ENCODE measurements around the gene OR10Z1. TPM values are rescaled to one million over a fixed set of nuclear protein-coding genes. Genes with fewer than 3 reads are reported as not detected.

The OR10Z1 gene
- polyA plus RNA-seq (ENCODE audit: insufficient read depth in 1 of 5, insufficient read length in 5 of 5, low replicate concordance in 1 of 5), result under 1 TPM; 0.19 to 0.70 (median 0.29) TPM
- long read RNA-seq, donor 1, result 0 reads
- long read RNA-seq, donor 2, result 0 reads
- long read RNA-seq, donor 3, result 0 reads
- long read RNA-seq, donor 4, result 0 reads
- long read RNA-seq, donor 5, result 0 reads
- long read RNA-seq, donor 6, result 0 reads
- long read RNA-seq, donor 7, result 0 reads
- long read RNA-seq, donor 8, result 0 reads

GRCh38 chr1:158604968-158605367 is at the start of gene OR10Z1:
Gene OR10Z1 (plus strand): TSS chr1:158605268. CDS start chr1:158606439, 1,171 bp downstream.
- no peak for DNase-seq

GRCh38 chr1:158559696-158560095 is 45.4 kb upstream of the OR10Z1 start:
- no peak for DNase-seq

DNA sequence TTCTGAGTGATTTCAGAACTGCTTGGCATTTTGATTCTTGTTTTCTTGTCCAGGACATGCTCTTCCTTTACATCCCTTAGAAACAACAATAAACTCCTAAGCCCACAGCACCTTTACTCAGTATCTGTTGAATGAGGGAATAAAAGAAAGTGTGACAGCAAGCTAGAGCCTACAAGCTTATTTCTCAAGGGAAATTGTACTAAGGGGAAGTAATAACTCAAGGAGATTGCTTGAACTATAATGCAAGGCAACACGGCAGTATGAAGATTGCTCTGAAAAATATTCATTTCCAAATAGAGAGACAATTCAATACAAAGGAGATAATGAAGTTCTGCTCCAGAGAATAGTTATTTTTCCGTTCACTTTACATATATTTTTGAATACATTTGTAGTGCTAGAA is 41.2 kb upstream of the OR10Z1 start:
- DNase-seq, result no peak

DNA sequence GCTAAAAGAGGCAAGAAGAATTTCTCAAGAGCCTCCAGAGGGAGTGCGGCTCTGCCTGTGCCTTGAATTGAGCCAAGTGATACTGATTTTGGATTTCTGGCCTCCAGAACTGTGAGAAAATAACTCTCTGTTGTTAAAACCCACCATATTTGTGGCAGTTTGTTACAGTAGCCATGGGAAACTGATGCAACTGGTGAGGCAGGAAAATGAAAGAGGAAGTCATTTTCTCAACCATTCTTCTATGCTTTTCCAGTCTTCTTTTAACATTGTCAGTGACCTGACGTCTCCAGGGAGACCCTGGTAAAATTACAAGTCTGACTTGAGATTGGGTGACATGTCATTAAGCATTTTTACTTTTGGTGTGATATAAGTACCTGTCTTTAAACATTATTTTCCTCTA is 40.5 kb upstream of the OR10Z1 start:
- DNase-seq, result no peak

DNA sequence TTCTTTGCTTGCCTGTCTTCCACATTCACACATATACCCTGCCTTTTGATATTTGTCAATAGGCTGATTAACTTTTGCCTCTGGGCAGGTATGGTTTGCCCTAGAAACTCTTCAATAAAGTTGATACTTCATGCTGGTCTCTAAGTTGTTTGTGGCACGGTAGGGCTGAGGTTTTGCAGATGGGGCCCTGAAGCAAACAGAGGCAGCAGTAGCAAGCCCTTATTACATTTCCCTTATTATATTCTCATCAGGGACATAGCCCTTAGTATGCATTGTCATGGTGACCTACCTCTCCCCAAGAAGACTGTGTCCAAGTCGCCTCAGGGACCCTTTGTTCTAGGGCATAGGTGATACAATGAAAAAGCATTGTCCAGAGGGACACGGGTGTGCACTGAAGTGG is 34.6 kb upstream of the OR10Z1 start, which contains the start of gene OR6P1:
TSS of gene OR6P1 (minus strand) at position 101 of the 400 bp plus-strand sequence. CDS start 6,976 bp downstream, outside the sequence.
- DNase-seq, result no peak

DNA sequence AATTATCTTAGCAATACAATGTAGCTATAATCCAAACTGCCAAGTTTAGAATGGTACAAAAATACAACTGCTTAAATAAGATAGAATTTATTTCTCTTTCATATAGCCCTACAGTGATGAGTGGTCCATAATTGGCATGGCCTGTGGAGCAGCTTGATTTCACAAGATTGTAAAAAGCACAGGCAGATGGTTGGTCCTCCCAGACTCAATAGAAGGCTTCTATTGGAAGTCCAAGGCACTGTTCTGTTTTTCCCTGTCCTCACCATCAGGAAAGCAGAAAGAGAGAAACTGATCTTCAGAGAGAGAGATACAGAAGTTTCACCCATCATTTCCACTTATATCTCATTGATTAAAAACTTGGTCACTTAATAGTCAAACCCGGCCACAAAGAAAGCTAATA is 32.8 kb upstream of the OR10Z1 start:
- no peak for DNase-seq

DNA sequence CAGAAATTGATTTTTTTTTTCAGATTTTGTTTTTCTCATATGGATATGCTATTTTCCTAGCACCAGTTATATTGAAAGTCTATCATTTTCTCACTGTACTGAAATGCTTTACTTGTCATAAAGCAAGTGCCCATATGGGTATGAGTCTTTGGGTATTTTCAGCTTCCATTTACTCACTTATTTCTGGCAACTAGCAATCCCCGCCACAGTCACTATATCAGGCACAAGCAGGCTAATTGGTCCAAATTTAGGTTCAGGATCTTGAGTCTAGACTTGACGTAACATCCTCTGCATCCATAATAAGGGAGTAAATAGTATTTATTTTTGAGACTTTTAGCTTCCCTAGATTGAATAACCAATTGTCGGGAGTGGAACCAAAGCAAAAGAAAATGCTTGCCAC is 27.5 kb upstream of the OR10Z1 start:
- no peak for DNase-seq

DNA sequence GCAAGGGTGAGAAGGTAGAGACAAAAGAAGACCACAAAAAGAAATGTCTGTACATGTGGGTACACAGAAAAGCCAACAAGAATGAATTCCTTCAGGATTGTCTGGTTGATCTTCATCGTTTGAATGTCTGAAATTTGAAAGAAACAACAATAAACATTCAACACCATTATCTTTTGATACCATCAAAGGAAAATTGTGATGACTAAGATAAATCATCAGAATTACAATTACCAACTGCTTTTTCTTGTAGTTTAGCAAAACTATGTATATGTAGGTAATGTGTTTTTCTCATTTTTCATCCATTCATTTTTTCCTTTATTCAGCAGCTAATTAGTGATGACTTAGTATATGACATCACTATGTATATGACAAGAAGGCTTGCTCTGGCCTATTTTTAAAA is 25.3 kb upstream of the OR10Z1 start, which contains the start of gene OR10X1:
TSS of gene OR10X1 (minus strand) at position 167 of the 400 bp plus-strand sequence. CDS start at position 167, 0 bp downstream.
- DNase-seq, result no peak

DNA sequence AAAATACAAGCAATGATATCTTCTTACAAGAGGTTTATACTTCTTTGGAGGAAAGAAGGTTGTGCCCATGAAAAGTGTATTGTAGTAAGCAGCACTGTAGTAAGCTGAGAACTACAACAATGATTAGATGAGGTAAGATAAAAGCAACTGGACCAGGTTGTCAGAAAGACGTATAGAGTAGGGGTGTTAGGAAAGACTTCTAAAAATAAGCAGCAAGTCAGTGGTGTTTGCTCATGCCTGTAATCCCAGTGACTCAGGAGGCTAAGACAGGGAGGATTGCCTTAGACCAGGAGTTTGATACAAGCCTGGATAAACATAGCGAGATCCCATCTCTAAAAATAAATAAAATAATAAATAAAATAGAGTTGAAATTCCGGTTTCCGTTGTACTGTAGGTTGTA is 21.1 kb upstream of the OR10Z1 start:
- DNase-seq, result no peak

DNA sequence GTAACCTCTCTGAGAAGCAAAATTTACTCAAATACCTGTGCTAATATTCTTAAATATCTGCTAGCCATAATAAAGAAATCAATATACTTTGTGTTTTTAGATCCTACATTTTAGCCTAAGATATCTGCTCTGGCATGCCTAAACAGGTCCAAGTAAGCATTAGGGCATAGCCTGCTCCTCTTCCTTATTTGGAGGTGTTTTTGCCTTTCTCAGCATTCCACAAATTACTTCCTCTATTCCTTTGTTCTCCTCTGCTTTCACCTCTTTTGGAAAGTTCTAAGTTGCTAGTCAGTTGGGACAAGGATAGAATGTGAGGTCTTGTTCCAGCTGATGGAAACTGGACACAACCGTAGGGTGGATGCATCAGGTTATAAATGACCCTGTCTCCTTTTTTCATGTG is 18.1 kb upstream of the OR10Z1 start:
- DNase-seq, result no peak

- no peak for DNase-seq
These were observed 4.3 kb upstream of the OR10Z1 start for GRCh38 chr1:158600735-158601134.

- DNase-seq, result no peak
These were observed 2.2 kb downstream of the OR10Z1 start for GRCh38 chr1:158607296-158607695.

- no peak for DNase-seq
These were observed 6.8 kb downstream of the OR10Z1 start for GRCh38 chr1:158611916-158612315.

- DNase-seq, result no peak
These were observed 8.7 kb downstream of the OR10Z1 start for GRCh38 chr1:158613764-158614163.

DNA sequence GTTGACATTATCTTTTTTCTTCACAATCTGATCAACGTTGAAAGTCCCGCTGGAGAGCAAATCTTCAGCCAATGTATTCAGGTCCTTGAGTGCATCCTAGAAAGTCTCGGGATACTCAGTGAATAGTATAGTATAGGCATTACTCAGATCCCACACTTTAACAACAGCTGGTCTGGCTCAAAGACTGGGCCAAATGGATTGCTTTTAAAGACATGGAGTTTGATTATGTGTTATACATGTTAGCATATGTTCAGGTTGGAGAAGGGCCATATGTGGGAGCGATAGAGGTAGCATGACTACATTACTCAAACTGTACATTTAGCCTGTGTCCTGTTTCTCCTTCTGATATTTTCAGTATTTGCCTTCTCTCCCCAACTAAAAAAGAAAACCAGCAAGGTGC is 33.1 kb downstream of the OR10Z1 start:
- DNase-seq, result peak; percentile 75 to 78

DNA sequence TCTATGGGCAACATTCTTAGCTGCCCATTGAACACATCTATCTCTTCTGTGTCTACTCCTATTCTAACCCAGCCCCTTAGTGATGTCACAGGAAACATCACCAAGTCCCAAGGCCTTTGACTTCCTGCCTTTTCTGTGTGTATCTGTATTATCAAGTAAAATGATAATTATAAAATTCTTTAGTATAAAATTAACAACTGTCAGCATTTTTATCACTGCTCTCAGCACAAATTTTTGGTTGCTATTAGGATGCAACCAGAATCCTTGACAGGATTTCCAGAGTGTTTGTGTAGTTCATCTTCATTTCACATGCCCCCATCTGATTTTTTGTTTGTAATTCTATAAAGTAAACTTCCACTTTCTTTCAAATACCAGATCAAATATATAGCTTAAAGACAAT is 33.8 kb downstream of the OR10Z1 start:
- DNase-seq, result no peak

GRCh38 chr1:158644449-158644848 is 39.4 kb downstream of the OR10Z1 start:
- DNase-seq, result no peak

DNA sequence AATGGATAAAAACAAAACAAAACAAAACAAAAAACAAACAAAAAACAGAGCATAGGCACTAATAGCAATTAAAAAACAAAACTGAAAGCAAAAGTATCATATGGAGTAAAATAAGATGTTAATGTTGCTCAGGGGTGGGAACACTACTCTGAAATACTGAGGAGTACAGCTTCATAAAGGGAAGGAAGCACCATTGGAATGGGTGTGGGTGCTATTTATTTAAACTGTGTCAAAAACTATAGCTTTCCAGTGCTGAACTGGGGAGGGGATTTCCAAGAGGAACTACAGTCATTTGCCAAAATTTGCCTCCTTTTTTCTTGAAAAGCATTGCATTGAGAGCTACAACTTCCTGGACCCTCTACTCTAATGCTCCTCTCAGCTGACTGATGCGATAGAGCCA is 41.4 kb downstream of the OR10Z1 start:
- DNase-seq, result no peak

GRCh38 chr1:158649052-158649451 is 44.0 kb downstream of the OR10Z1 start:
- DNase-seq, result no peak

GRCh38 chr1:158652721-158653334 is 47.8 kb downstream of the OR10Z1 start:
- DNase-seq, result no peak

DNA sequence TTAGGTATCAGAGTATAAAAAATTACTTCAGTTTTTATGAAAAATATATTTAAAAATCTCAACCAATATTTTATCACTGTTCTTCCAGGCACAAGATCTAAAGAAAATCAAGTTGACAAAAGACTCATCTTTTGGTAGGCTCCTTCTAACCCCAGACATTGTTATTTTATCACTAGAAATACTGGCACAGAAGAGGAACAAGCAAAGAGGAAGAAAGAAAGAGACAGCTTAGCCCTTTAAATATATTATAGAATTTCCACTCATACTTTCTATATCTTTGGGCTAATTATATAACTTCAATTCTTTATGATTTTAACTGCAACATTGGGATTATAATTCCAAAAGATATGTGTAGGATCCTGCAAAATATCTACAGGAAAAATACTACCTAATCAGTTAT is 49.0 kb downstream of the OR10Z1 start:
- no peak for DNase-seq

DNA sequence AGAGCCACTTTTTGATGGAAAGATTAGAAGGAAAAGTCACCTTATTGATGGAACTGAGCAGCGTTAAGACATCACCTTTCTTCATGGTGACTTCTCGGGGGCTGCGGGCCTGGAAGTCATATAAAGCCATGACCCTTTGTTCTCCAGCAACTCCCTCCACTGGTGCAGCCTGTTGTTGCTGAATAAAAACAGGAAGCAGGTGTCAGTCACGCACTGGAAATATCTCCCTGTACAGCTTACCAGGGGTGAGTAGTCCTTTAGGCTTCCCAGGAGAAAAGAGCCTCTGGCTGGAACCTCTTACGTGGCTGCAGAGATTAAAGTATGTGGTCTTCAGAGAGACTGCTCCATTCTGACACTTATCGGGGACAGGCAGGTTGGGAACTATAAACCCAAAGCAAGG is 49.5 kb downstream of the OR10Z1 start:
- DNase-seq, result no peak

Data from right lung (tissue), 10 donors.